ENCODE measurements around the gene HAO1.

HAO1 gene

GRCh38 chr20:7897781-7898364, 42.4 kb downstream of the HAO1 start:
- Histone ChIP-seq H3K27me3 (ENCODE audit: control insufficient read depth in 2 of 2, insufficient read depth in 2 of 2, low read length in 2 of 2) (no peaks in the 10 kb centered on the region), H3K4me1 (ENCODE audit: control insufficient read depth in 2 of 2, insufficient read depth in 2 of 2, low read length in 2 of 2) (no peaks in the 10 kb centered on the region), H3K4me3 (ENCODE audit: low read length in 2 of 2) (no peak overlapping the region)

GRCh38 chr20:7893014-7893730, 47.1 kb downstream of the HAO1 start:
- no peaks in the 10 kb centered on the region for H3K27me3 ChIP-seq (ENCODE audit: control insufficient read depth in 2 of 2, insufficient read depth in 2 of 2, low read length in 2 of 2)
- no peaks in the 10 kb centered on the region for H3K9me3 ChIP-seq (ENCODE audit: control insufficient read depth in 2 of 2, low read length in 2 of 2)
- no peak overlapping the region for H3K27ac ChIP-seq (ENCODE audit: low read depth in 2 of 2, low read length in 2 of 2)
- H3K4me3 ChIP-seq (ENCODE audit: low read length in 2 of 2) = no peak overlapping the region
- H3K36me3 ChIP-seq (ENCODE audit: control insufficient read depth in 2 of 2, insufficient read depth in 2 of 2, low read length in 2 of 2) = no peaks in the 10 kb centered on the region
- H3K9ac ChIP-seq (ENCODE audit: low read depth in 1 of 2, low read length in 2 of 2) = no peak overlapping the region
- no peaks in the 10 kb centered on the region for H3K4me1 ChIP-seq (ENCODE audit: control insufficient read depth in 2 of 2, insufficient read depth in 2 of 2, low read length in 2 of 2)

More at GRCh38 chr20:7897781-7898364, 42.4 kb downstream of the HAO1 start:
- Histone ChIP-seq H3K9me3 (ENCODE audit: control insufficient read depth in 2 of 2, low read length in 2 of 2) (no peaks in the 10 kb centered on the region), H3K9ac (ENCODE audit: low read depth in 1 of 2, low read length in 2 of 2) (no peak overlapping the region), H3K27ac (ENCODE audit: low read depth in 2 of 2, low read length in 2 of 2) (no peak overlapping the region), H3K36me3 (ENCODE audit: control insufficient read depth in 2 of 2, insufficient read depth in 2 of 2, low read length in 2 of 2) (no peaks in the 10 kb centered on the region)

- no peak overlapping the region for H3K9ac ChIP-seq (ENCODE audit: low read depth in 1 of 2, low read length in 2 of 2)
- no peaks in the 10 kb centered on the region for H3K36me3 ChIP-seq (ENCODE audit: control insufficient read depth in 2 of 2, insufficient read depth in 2 of 2, low read length in 2 of 2)
- H3K4me3 ChIP-seq (ENCODE audit: low read length in 2 of 2) = no peak overlapping the region
- H3K27me3 ChIP-seq (ENCODE audit: control insufficient read depth in 2 of 2, insufficient read depth in 2 of 2, low read length in 2 of 2) = no peaks in the 10 kb centered on the region
- no peaks in the 10 kb centered on the region for H3K9me3 ChIP-seq (ENCODE audit: control insufficient read depth in 2 of 2, low read length in 2 of 2)
- no peak overlapping the region for H3K27ac ChIP-seq (ENCODE audit: low read depth in 2 of 2, low read length in 2 of 2)
- no peaks in the 10 kb centered on the region for H3K4me1 ChIP-seq (ENCODE audit: control insufficient read depth in 2 of 2, insufficient read depth in 2 of 2, low read length in 2 of 2)
These were observed 48.6 kb downstream of the HAO1 start for GRCh38 chr20:7891705-7892104.

- no peaks in the 10 kb centered on the region for H3K27me3 ChIP-seq (ENCODE audit: control insufficient read depth in 2 of 2, insufficient read depth in 2 of 2, low read length in 2 of 2)
- H3K4me3 ChIP-seq (ENCODE audit: low read length in 2 of 2) = no peak overlapping the region
- H3K36me3 ChIP-seq (ENCODE audit: control insufficient read depth in 2 of 2, insufficient read depth in 2 of 2, low read length in 2 of 2) = no peaks in the 10 kb centered on the region
- H3K9ac ChIP-seq (ENCODE audit: low read depth in 1 of 2, low read length in 2 of 2) = no peak overlapping the region
- H3K27ac ChIP-seq (ENCODE audit: low read depth in 2 of 2, low read length in 2 of 2) = no peak overlapping the region
- H3K9me3 ChIP-seq (ENCODE audit: control insufficient read depth in 2 of 2, low read length in 2 of 2) = no peaks in the 10 kb centered on the region
- no peaks in the 10 kb centered on the region for H3K4me1 ChIP-seq (ENCODE audit: control insufficient read depth in 2 of 2, insufficient read depth in 2 of 2, low read length in 2 of 2)
These were observed 50.5 kb downstream of the HAO1 start for GRCh38 chr20:7889736-7890135.

GRCh38 chr20:7883741-7884140, 56.5 kb downstream of the HAO1 start:
- no peaks in the 10 kb centered on the region for H3K36me3 ChIP-seq (ENCODE audit: control insufficient read depth in 2 of 2, insufficient read depth in 2 of 2, low read length in 2 of 2)
- no peaks in the 10 kb centered on the region for H3K27me3 ChIP-seq (ENCODE audit: control insufficient read depth in 2 of 2, insufficient read depth in 2 of 2, low read length in 2 of 2)
- H3K27ac ChIP-seq (ENCODE audit: low read depth in 2 of 2, low read length in 2 of 2) = no peak overlapping the region
- H3K9ac ChIP-seq (ENCODE audit: low read depth in 1 of 2, low read length in 2 of 2) = no peak overlapping the region
- no peaks in the 10 kb centered on the region for H3K9me3 ChIP-seq (ENCODE audit: control insufficient read depth in 2 of 2, low read length in 2 of 2)
- no peak overlapping the region for H3K4me3 ChIP-seq (ENCODE audit: low read length in 2 of 2)
- H3K4me1 ChIP-seq (ENCODE audit: control insufficient read depth in 2 of 2, insufficient read depth in 2 of 2, low read length in 2 of 2) = no peaks in the 10 kb centered on the region

GRCh38 chr20:7883309-7883708, 56.9 kb downstream of the HAO1 start:
- no peak overlapping the region for H3K9ac ChIP-seq (ENCODE audit: low read depth in 1 of 2, low read length in 2 of 2)
- no peaks in the 10 kb centered on the region for H3K4me1 ChIP-seq (ENCODE audit: control insufficient read depth in 2 of 2, insufficient read depth in 2 of 2, low read length in 2 of 2)
- no peaks in the 10 kb centered on the region for H3K36me3 ChIP-seq (ENCODE audit: control insufficient read depth in 2 of 2, insufficient read depth in 2 of 2, low read length in 2 of 2)
- no peaks in the 10 kb centered on the region for H3K9me3 ChIP-seq (ENCODE audit: control insufficient read depth in 2 of 2, low read length in 2 of 2)
- H3K4me3 ChIP-seq (ENCODE audit: low read length in 2 of 2) = no peak overlapping the region
- no peaks in the 10 kb centered on the region for H3K27me3 ChIP-seq (ENCODE audit: control insufficient read depth in 2 of 2, insufficient read depth in 2 of 2, low read length in 2 of 2)
- H3K27ac ChIP-seq (ENCODE audit: low read depth in 2 of 2, low read length in 2 of 2) = no peak overlapping the region

- no peaks in the 10 kb centered on the region for H3K9me3 ChIP-seq (ENCODE audit: control insufficient read depth in 2 of 2, low read length in 2 of 2)
- no peak overlapping the region for H3K9ac ChIP-seq (ENCODE audit: low read depth in 1 of 2, low read length in 2 of 2)
- no peaks in the 10 kb centered on the region for H3K27me3 ChIP-seq (ENCODE audit: control insufficient read depth in 2 of 2, insufficient read depth in 2 of 2, low read length in 2 of 2)
- H3K4me3 ChIP-seq (ENCODE audit: low read length in 2 of 2) = no peak overlapping the region
- no peaks in the 10 kb centered on the region for H3K4me1 ChIP-seq (ENCODE audit: control insufficient read depth in 2 of 2, insufficient read depth in 2 of 2, low read length in 2 of 2)
- H3K27ac ChIP-seq (ENCODE audit: low read depth in 2 of 2, low read length in 2 of 2) = no peak overlapping the region
- no peaks in the 10 kb centered on the region for H3K36me3 ChIP-seq (ENCODE audit: control insufficient read depth in 2 of 2, insufficient read depth in 2 of 2, low read length in 2 of 2)
These were observed 58.2 kb downstream of the HAO1 start for GRCh38 chr20:7882076-7882475.

GRCh38 chr20:7881551-7881950, 58.7 kb downstream of the HAO1 start:
- no peak overlapping the region for H3K27ac ChIP-seq (ENCODE audit: low read depth in 2 of 2, low read length in 2 of 2)
- H3K27me3 ChIP-seq (ENCODE audit: control insufficient read depth in 2 of 2, insufficient read depth in 2 of 2, low read length in 2 of 2) = no peaks in the 10 kb centered on the region
- no peaks in the 10 kb centered on the region for H3K4me1 ChIP-seq (ENCODE audit: control insufficient read depth in 2 of 2, insufficient read depth in 2 of 2, low read length in 2 of 2)
- H3K9me3 ChIP-seq (ENCODE audit: control insufficient read depth in 2 of 2, low read length in 2 of 2) = no peaks in the 10 kb centered on the region
- H3K36me3 ChIP-seq (ENCODE audit: control insufficient read depth in 2 of 2, insufficient read depth in 2 of 2, low read length in 2 of 2) = no peaks in the 10 kb centered on the region
- H3K4me3 ChIP-seq (ENCODE audit: low read length in 2 of 2) = no peak overlapping the region
- no peak overlapping the region for H3K9ac ChIP-seq (ENCODE audit: low read depth in 1 of 2, low read length in 2 of 2)

- Histone ChIP-seq H3K9me3 (ENCODE audit: control insufficient read depth in 2 of 2, low read length in 2 of 2) (no peaks in the 10 kb centered on the region), H3K9ac (ENCODE audit: low read depth in 1 of 2, low read length in 2 of 2) (no peak overlapping the region), H3K27ac (ENCODE audit: low read depth in 2 of 2, low read length in 2 of 2) (no peak overlapping the region), H3K36me3 (ENCODE audit: control insufficient read depth in 2 of 2, insufficient read depth in 2 of 2, low read length in 2 of 2) (no peaks in the 10 kb centered on the region), H3K4me1 (ENCODE audit: control insufficient read depth in 2 of 2, insufficient read depth in 2 of 2, low read length in 2 of 2) (no peaks in the 10 kb centered on the region), H3K27me3 (ENCODE audit: control insufficient read depth in 2 of 2, insufficient read depth in 2 of 2, low read length in 2 of 2) (no peaks in the 10 kb centered on the region), H3K4me3 (ENCODE audit: low read length in 2 of 2) (no peak overlapping the region)
These were observed 60.4 kb downstream of the HAO1 start for GRCh38 chr20:7879883-7880282.

- no peaks in the 10 kb centered on the region for H3K27me3 ChIP-seq (ENCODE audit: control insufficient read depth in 2 of 2, insufficient read depth in 2 of 2, low read length in 2 of 2)
- H3K9ac ChIP-seq (ENCODE audit: low read depth in 1 of 2, low read length in 2 of 2) = no peak overlapping the region
- no peaks in the 10 kb centered on the region for H3K4me1 ChIP-seq (ENCODE audit: control insufficient read depth in 2 of 2, insufficient read depth in 2 of 2, low read length in 2 of 2)
- no peak overlapping the region for H3K27ac ChIP-seq (ENCODE audit: low read depth in 2 of 2, low read length in 2 of 2)
- H3K36me3 ChIP-seq (ENCODE audit: control insufficient read depth in 2 of 2, insufficient read depth in 2 of 2, low read length in 2 of 2) = no peaks in the 10 kb centered on the region
- H3K4me3 ChIP-seq (ENCODE audit: low read length in 2 of 2) = no peak overlapping the region
- no peaks in the 10 kb centered on the region for H3K9me3 ChIP-seq (ENCODE audit: control insufficient read depth in 2 of 2, low read length in 2 of 2)
These were observed 72.2 kb downstream of the HAO1 start for GRCh38 chr20:7868108-7868507.
